Measurements from ENCODE around the gene DOCK4. TPM values are rescaled to one million over a fixed set of nuclear protein-coding genes. Genes with fewer than 3 reads are reported as not detected.

The DOCK4 gene
- total RNA-seq, 1 donor from 2014 or later, result 4.5 TPM

- no peak for TF ChIP-seq CTCF (IDR thresholded peaks at IDR 0.05; ENCODE audit: insufficient read depth, low read length, severe bottlenecking)
- FAIRE-seq (no peak), DNase-seq (ENCODE audit: low read depth) (peak; percentile 9)
- no peaks in the 10 kb centered on the region for H3K36me3 ChIP-seq (ENCODE audit: control insufficient read depth, insufficient read depth, low read length)
- no peak overlapping the region for H3K4me3 ChIP-seq (ENCODE audit: low read depth, low read length)
- no peaks in the 10 kb centered on the region for H3K27me3 ChIP-seq (ENCODE audit: control insufficient read depth, insufficient read depth, low read length)
These were observed 30.4 kb upstream of the DOCK4 start for GRCh38 chr7:112236597-112236996.

GRCh38 chr7:112234147-112234546, 27.9 kb upstream of the DOCK4 start:
- no peak for TF ChIP-seq CTCF (IDR thresholded peaks at IDR 0.05; ENCODE audit: insufficient read depth, low read length, severe bottlenecking)
- Histone ChIP-seq H3K36me3 (ENCODE audit: control insufficient read depth, insufficient read depth, low read length) (no peaks in the 10 kb centered on the region), H3K4me3 (ENCODE audit: low read depth, low read length) (no peak overlapping the region), H3K27me3 (ENCODE audit: control insufficient read depth, insufficient read depth, low read length) (no peaks in the 10 kb centered on the region)
- FAIRE-seq (no peak), DNase-seq (ENCODE audit: low read depth) (no peak)

DNA sequence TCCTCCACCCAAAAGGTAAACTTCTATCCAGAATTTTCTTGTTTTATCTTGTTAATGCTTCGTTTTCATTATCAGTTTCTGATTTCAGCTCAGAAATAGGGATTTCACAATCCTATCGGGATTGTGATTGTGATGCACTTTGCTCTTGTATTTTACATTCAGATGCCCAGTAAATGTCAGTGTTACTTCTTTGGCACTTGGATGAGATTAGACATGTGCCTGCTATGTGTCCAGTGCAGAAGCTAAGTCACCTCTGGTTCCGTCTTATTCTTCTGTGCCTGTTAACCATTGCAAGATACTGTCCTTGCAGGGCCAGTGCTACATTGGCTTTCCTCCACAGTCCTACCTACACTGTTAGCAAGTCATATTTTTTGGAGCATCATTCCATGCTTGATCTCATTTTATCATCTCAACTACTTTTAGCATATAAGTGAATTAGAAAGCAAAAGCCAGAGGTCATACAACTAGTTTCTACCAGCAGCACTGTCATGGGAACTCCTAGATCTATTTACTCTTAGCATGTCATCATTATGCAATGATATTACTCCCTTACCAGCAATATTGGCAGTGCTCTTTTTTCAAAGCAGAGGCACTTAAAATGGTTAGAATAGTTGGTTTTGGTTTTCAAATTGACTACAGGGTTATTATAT, 27.0 kb upstream of the DOCK4 start:
- DNase-seq (ENCODE audit: low read depth) (peak; percentile 59), FAIRE-seq (no peak)
- H3K36me3 ChIP-seq (ENCODE audit: control insufficient read depth, insufficient read depth, low read length), result no peaks in the 10 kb centered on the region
- no peaks in the 10 kb centered on the region for H3K27me3 ChIP-seq (ENCODE audit: control insufficient read depth, insufficient read depth, low read length)
- no peak for TF ChIP-seq CTCF (IDR thresholded peaks at IDR 0.05; ENCODE audit: insufficient read depth, low read length, severe bottlenecking)
- H3K4me3 ChIP-seq (ENCODE audit: low read depth, low read length), result no peak overlapping the region

DNA sequence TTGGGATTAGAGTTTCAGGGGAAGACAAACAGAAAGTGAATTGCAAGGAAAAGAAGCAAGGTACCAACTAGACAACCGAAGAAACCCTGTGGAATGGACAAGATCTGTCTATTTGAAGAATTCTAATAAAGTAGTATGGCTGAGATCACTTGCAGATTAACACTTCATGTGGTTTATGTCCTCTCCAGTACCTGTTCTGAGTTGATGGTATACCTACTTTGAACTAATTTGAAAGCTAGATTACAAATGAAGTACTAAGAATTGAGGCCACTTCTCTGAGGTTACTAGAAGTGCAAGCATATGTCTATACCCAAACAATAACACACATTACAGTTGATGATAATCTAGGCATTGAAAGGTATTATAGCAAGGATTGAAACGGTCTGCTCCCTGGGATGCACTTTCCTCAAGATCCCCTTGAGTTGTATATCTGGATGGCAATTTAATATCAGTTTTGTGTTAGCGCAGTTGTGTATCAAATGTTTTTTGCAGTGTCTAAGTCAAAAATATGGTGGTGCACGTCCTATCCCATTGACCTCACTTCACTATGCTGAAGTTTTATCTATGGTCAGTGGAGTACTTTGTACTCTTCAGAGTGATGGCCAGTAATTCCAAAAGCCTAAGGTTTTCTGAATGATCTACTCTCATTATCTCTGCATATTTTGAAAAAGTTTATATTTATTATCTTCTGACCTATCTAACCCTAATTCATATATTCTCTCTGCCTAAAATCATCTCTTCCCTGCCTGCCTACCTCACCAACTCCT, 26.2 kb upstream of the DOCK4 start:
- Histone ChIP-seq H3K27me3 (ENCODE audit: control insufficient read depth, insufficient read depth, low read length) (no peaks in the 10 kb centered on the region), H3K4me3 (ENCODE audit: low read depth, low read length) (no peak overlapping the region), H3K36me3 (ENCODE audit: control insufficient read depth, insufficient read depth, low read length) (no peaks in the 10 kb centered on the region)
- FAIRE-seq, result no peak
- DNase-seq (ENCODE audit: low read depth), result no peak
- no peak for TF ChIP-seq CTCF (IDR thresholded peaks at IDR 0.05; ENCODE audit: insufficient read depth, low read length, severe bottlenecking)

GRCh38 chr7:112228632-112229031, 22.4 kb upstream of the DOCK4 start:
- no peak for DNase-seq (ENCODE audit: low read depth)
- no peak for TF ChIP-seq CTCF (IDR thresholded peaks at IDR 0.05; ENCODE audit: insufficient read depth, low read length, severe bottlenecking)
- Histone ChIP-seq H3K27me3 (ENCODE audit: control insufficient read depth, insufficient read depth, low read length) (no peaks in the 10 kb centered on the region), H3K4me3 (ENCODE audit: low read depth, low read length) (no peak overlapping the region), H3K36me3 (ENCODE audit: control insufficient read depth, insufficient read depth, low read length) (no peaks in the 10 kb centered on the region)
- no peak for FAIRE-seq
